GM19324 (cell line): ENCODE results near the gene BFSP1.

Experiments
- ATAC-seq: cut with Tn5 transposase; IDR thresholded peaks from one replicate; pipeline ENCODE4 v1.9.1; 2021; ENCODE audit warnings: mild to moderate bottlenecking, moderate library complexity; ENCODE audit not compliant: unreplicated experiment, low FRiP score

The BFSP1 gene

DNA sequence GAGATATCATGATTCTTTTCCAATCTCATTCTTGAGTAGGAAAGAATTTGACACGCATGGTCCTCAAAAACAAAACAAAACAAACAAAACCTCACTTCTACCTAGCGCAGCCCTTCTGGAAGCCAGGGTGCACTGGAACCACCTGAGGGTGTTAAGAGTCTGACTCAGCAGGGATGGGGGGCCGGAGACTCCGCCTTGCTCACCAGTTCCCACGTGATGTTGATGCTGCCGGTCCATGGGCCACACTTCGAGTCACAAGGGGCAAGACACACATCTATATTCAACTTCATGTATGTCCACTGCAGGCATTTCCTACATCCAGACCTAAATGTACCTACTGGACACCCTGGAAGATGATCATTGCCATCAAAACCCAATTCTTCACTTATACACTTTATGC, 30.4 kb downstream of the BFSP1 start:
- no peak for ATAC-seq

DNA sequence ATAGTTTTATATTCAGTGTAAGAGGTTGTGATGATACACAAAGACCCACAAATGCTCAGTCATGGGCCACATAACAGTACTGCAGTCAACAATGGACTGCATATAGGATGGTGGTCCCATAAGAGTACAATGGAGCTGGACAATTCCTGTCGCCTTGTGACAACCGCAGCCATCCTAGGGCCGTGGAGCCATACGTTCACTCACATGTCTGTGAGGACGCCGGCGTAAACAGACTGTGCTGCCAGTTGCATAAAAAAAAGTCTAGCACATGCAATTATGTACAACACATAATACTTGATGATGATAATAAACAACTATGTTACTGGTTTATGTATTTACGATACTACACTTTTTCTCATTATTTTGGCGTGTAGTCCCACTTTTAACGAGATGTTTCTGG, 30.9 kb downstream of the BFSP1 start:
- no peak for ATAC-seq

DNA sequence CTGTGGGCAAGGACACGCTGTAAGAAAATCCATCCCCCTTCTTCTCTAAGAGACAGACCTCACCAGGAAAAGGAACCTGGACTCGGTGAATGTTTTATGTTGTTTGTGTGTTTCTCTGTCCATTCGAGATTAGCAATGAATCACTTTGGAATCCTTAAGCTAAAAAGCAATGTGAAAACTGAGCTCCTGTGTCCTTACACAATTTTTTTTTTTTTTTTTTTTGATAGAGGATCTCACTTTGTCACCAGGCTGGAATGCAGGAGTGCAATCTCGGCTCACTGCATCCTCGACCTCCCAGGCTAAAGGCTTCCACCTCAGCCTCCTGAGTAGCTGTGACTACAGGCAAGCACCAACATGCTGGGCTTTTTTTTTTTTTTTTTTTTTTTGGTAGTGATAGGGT, 32.1 kb downstream of the BFSP1 start:
- no peak for ATAC-seq

DNA sequence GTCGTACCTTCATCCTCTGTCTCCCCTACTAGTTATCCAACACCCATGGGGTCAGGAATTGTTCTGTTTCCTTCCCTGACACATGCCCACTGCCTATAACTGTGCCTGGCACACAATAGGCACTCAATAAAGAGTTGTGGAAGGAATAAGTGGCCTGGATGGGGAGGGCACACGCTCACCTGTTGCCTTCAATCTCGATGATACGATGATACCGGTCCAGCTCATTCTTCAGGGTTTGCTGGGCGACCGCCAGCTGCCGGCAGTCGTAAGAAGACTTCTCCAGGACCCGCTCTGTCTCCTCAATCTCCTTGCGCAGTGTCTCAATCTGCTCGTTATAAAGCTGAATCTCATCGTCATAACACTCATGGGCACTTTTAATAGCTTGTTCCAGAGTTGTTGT, 32.5 kb downstream of the BFSP1 start:
- no peak for ATAC-seq

DNA sequence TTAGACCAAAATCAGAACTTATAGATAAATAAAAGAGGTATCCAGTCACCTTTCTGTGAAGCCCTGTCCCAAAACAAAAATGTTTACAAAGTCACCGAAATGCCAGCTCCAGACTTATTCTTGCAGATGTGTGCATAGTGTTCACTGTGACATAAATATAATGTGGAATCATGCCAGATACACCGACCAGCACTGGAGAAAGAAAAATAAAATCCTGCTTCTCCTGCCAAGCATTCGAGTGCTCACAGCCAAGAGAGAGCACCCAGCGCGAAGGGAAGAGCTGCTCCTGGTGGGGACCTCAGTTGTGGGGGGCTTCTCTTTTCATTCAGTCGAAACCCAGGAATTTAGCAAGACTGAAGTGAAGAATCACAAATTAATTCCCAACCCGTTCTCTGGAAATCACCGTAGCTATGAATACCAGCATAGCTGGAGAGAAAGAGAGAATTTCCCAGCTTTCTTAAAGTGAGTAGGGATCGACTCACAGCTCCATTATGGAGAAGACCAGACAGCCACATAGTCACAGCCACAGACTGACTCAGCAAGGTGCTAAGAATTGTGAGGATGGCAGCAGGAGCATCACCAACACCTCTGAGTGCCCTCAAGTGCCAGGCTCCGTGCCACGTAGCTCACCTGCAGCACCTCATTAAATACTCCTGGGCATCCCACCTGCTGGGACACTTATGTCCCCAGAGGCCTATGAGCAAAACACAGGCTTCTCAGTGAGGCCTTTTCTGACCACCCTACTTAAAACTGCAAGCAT, 33.2 kb downstream of the BFSP1 start:
- ATAC-seq: no peak

DNA sequence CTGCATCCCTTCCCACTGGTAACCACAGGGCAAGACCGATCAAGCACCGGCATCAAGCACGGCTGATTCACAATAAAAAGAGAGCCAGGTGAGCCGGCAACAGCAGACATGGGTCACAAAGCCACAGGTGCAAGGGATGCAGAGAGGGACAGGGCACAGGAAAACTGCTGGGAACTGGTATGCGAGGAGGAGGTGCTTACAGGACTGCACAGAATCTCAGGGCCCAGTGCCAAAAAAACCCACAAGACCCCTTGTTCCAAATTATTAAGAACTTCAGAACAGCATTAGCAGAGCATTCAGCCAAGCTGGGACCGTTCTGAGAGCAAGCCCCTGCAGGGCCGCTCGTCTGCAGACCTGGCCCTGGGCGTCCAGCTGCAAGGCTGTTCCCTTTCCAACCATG, 35.4 kb downstream of the BFSP1 start:
- no peak for ATAC-seq

DNA sequence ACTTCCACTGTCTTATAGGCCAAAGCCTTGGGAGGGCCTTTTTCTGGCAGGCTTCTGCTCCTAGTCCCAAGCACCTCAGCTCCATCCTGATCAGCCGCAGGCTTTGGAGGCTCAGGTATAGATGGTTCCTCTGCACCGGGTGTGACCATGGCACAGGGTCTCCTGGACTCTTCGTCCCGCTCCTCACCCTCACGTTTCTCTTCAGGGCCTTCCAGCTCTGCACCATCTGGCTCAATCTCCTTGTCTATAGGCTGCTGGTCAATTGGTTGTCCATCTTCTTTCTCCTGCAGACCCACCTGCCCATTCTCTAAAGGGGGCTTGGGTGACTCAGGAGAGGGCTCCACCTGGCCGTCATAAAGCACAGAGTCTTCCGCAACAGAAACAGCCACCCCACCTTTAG, 37.0 kb downstream of the BFSP1 start:
- no peak for ATAC-seq

DNA sequence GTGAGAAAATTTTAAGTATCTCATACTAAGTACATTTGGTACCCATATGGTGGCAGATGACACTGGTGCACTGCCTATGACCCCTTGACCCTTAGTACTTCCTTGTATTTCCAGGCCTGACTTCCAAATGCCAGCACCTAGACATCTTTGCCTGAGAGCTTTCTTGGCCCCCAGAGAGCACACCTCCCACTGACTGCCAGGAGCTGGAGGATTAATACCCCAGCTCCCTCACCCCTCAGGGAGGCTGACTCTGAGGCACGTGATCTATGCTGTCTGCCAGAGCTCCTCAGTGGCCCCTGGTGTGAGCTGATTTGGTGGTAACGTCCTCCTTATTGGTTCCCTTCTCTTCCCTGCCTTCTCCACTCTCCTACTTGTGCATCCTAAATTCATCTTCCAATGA, 38.0 kb downstream of the BFSP1 start:
- no peak for ATAC-seq

DNA sequence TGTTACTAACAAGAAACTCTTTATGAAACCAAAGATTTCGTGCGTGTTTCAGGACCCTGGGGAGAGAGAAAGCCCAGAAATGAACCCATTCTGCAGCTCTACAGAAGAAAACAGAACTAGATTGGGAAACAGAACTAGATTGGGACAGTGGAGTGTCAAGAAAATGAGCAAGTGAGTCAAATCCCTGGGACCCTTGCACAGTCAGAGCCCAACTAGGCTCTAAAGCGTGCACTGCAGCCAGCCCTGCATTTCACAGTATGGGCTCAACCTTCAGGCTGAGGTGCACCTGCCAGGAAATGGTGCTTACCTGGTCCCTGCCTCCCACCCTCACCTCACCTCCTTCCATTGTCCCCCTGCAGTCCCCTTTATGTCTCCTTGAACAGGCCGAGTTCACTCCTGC, 39.7 kb downstream of the BFSP1 start:
- no peak for ATAC-seq

DNA sequence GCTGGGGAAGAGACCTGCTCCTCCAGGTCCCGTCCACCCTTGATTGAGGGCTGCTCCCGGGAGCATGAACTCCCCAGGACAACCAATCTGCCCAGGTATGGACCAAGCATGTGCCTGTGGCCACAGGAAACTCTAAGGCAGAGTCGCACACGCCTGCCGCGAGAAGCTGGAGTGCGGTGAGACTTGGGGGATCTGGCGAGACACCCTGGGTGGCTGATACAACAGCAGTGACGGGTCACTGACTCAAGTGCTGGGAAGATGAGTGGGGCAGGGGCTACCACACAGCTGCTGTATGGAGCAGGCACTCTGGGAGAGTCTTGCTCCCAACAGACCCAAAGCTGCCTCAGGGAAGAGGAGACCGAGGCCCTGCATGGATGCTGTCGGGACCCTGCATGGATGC, 40.1 kb downstream of the BFSP1 start:
- ATAC-seq: no peak

DNA sequence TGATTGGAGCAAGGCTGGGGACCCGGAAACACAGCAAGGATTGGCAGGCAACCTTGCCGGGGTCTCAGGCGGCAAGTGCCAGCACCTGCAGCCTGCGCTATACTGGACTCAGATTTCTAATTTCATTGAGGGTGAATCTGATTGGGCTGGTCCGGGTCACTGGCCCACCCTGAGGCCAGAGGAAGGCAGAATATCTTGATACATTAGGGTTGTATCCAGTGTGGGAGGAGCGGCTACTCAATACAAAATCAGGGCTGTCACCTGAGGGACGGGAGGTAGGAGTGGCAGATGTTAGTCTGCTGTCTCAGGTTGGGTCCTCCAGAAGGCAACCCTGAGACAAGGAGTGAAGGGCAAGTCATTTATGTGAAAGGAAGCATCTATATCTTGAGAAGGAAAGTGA, 40.7 kb downstream of the BFSP1 start:
- ATAC-seq: no peak

DNA sequence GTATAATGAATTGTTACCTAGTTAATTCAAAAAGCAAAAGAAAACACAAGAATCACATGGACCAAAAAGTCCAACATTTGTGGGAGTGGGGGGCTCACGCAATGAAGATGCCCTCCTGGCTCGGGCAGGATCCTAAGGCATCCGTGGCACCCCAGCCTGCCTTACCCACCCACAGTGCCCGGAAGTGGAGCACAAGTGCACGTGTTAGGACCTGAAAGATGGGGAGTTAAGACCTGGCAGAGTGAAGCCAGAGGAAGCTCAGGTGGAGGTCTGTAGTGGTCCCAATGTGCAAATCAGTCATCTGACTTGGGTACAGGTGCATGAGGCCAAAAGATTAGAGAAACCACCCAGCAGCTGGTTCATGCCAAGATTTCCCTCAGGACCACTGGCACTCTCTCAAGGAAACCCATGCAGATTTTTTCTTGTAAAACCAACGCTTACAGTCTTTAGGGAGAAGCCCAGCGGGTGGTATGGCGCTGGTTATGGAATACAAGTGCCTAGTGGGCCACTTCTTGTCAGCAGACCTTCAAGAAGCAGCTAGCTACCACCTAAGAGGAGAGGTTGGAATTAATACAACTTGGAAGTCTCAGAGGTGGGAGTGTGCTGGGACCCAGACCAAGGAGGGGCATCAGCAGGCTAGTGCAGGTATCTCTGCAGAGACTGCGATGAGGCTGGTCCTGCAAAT, 42.1 kb downstream of the BFSP1 start:
- ATAC-seq: no peak

DNA sequence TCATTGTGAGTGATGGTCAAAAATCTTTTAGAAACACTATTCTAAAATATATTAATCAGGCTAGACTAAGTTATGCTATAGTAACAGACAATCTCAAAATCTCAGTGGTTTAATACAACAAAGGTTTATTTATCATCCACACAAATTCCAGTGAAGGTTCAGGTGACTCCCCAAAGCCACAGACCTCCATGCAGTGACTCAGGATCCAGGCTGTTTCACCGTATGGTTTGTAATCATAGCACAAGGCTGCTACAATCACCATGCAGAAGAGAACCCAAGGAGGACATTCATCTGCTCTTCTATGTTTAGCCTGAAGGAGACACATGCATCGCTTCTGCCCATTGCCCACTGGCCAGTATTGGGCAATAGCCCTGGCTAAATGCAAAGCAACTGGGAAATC, 46.2 kb downstream of the BFSP1 start:
- ATAC-seq: no peak

DNA sequence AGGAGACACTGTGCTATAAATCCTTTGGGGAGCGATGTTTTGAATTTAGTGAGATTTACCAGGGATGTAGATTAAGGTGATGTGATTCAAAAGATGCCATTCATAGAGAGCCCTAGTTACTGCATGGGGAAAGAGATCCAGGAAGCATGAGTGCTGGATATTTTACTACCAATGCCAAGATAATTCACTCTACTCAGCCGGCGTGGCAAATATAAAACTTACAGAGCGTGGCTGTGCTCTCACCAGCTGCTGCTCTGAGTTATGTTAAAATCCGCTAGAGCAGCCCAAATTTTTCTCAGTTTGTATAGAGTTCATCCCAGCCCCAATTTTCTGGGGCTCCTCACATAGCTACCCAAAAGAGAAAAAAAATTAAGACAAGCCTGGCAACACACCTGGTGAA, 48.6 kb downstream of the BFSP1 start:
- no peak for ATAC-seq

DNA sequence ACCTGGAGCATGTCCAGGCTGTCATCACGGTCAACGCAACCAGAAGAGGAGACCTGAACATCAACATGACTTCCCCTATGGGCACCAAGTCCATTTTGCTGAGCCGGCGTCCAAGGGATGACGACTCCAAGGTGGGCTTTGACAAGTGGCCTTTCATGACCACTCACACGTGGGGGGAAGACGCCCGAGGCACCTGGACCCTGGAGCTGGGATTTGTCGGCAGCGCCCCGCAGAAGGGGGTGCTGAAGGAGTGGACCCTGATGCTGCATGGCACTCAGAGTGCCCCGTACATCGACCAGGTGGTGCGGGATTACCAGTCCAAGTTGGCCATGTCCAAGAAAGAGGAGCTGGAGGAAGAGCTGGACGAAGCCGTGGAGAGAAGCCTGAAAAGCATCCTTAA, 49.5 kb downstream of the BFSP1 start:
- no peak for ATAC-seq

DNA sequence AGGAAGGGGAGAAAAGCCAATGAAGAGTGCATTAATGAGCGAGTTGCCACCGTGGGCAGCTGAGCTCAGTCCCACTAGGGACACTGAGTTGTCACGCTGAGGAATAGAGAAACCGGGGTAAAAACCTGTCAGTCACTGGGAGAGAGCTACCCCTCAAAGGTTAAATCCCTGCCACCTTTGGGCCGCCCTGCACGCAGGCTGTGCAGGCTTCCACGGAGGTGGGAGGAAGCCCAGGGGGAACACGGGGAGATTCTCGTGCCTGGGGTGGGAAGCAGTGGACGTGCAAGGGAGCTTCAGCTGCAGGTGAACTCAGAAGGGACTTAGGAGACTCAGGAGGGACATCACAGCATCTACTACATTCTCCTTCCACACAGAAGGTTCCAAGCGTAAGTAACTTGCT, 50.5 kb downstream of the BFSP1 start:
- ATAC-seq: no peak

DNA sequence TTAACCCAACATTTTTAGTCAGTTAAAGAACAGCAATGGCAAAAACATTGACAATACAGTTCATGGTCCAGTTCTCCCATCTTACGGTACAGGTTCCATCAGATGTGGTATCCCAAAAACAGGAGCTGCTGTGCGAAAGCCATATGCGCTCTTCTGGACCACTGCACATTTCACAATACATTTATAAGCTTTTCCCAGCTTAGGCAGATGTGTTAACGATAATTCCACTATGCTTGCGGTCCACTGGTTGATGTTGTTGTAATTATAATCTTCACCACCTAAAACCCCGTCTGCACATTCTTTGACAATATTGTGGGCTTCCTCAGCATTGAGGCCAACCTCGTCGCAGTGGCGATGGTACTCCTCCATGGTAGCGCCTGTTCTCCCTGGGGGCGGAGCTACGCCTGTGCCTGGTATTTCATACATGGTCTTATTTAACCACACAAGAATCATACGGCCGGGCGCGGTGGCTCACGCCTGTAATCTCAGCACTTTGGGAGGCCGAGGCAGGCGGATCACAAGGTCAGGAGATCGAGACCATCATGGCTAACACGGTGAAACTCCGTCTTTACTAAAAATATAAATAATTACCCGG, 52.0 kb downstream of the BFSP1 start:
- ATAC-seq: no peak

DNA sequence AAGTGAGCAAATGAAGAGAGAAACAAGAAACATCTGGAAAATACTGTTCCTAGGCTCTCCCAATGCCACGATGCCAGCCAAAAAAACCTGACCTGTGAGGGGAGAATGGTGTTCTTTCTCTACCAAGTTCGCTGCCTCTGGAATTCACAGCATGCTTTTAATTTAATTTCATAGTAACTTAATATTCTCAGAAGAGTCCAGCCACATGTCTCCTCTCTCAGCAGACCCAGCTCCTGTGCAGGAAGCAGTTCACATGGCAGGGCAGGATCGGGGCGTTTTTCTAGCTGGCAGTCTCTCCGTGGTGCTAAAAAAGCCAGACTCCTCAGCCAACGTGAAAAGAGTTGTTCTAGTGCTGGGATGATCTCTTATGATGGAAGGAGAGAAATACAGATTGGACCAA, 57.5 kb downstream of the BFSP1 start:
- ATAC-seq: no peak

DNA sequence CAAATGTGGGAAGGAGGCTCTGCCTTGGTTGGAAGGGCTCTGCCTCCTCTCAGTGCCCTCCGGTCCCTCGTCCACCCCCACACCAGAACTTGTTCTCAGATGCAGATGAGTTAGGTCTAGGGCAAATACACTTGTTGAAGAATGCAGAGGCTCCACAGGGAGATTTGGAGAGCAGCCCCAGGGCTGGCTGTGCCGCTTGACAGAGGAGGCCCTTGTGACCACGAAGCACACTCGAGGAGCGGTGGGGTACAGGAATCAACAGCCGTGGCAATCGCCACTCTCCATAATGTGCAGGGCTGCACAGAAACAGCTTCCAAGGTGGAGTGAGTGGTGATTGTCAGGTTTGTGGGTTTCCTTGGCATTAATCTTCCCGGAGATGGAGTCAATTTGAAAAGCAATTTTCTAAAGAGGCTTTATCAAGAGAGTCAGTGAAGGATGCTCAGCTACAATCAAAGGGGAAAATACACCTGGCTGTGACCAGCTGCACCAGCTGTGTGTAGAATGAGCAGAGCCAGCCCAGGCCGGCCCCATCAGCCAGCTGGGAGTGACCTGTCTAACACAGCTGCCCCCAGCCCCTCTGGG, 59.5 kb downstream of the BFSP1 start:
- ATAC-seq: no peak

DNA sequence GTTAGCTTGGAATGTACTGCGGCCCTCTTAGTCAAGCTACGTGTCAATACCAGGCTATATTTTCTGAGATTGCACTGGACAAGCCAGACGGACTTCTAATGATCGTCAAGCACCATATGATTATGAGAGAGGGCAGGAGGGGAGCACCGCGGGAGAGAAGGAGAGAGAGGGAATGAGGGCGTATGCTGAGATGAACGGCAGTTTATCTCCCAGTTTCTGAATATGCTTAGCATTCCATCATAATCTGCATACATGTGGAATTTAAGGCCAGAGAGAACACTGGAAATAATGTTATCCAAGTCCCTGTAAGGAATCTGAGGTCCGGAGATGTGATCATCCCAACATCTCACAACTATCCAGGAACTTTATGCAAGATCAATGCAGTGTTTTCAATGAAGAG, 60.2 kb downstream of the BFSP1 start:
- ATAC-seq: no peak

DNA sequence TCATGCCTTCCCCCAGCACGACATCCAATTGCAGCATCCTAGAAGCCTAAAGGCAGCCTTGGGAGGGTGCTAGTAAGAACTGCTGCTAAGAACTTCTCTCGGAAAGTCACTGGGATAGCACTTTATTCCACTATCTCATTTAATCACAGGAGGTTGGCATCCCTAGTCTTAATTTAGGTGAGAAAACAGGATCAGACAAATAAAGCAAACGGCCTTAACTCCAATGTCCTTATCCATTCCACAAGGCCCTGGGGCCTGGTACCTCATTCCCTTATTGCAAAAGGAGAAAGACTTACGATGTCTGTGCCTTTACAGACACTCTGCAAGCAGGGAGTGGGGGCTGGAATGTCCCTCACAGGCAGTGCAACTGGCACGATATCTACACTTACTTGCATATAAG, 60.7 kb downstream of the BFSP1 start:
- ATAC-seq: no peak
